GM18873 (cell line): ENCODE measurements around the gene FBXW12.
"Not testable (repeated sequence)": the region's sequence is repeated elsewhere in the genome, so short reads cannot be mapped to it uniquely, and the experiment has no call there.

Experiments used
- ATAC-seq: cut with Tn5 transposase; IDR thresholded peaks from one replicate; pipeline ENCODE4 v1.9.1; 2021; ENCODE audit warnings: mild to moderate bottlenecking, moderate library complexity, moderate number of reproducible peaks; ENCODE audit not compliant: unreplicated experiment, low FRiP score

The FBXW12 gene

GRCh38 chr3:48371651-48372376 lies at the start of gene FBXW12:
TSS of gene FBXW12 (plus strand) at chr3:48372219. CDS start at chr3:48372768, 549 bp downstream.
- no peak for ATAC-seq

GRCh38 chr3:48331706-48332435 lies 40.1 kb upstream of the FBXW12 start:
- ATAC-seq = not testable (repeated sequence)

GRCh38 chr3:48333346-48334245 lies 38.4 kb upstream of the FBXW12 start, which contains the start of gene SPINK8:
TSS of gene SPINK8 (minus strand) at chr3:48333661. CDS start at chr3:48328341, 5,320 bp downstream.
- not testable (repeated sequence) for ATAC-seq

- ATAC-seq = no peak
Observed at GRCh38 chr3:48334605-48335004, 37.4 kb upstream of the FBXW12 start.

GRCh38 chr3:48335286-48335685 lies 36.7 kb upstream of the FBXW12 start:
- not testable (repeated sequence) for ATAC-seq

- ATAC-seq = not testable (repeated sequence)
Observed at GRCh38 chr3:48337536-48337935, 34.5 kb upstream of the FBXW12 start.

- ATAC-seq = no peak
Observed at GRCh38 chr3:48338635-48339034, 33.4 kb upstream of the FBXW12 start.

GRCh38 chr3:48343432-48343831 lies 28.6 kb upstream of the FBXW12 start:
- ATAC-seq = no peak

GRCh38 chr3:48344867-48345507 lies 27.0 kb upstream of the FBXW12 start:
- no peak for ATAC-seq

GRCh38 chr3:48345946-48346572 lies 26.0 kb upstream of the FBXW12 start:
- ATAC-seq = no peak

- no peak for ATAC-seq
Observed at GRCh38 chr3:48347500-48347899, 24.5 kb upstream of the FBXW12 start.

GRCh38 chr3:48352546-48352945 lies 19.5 kb upstream of the FBXW12 start:
- no peak for ATAC-seq

- ATAC-seq = no peak
Observed at GRCh38 chr3:48353987-48354386, 18.0 kb upstream of the FBXW12 start.

- ATAC-seq = no peak
Observed at GRCh38 chr3:48356419-48356818, 15.6 kb upstream of the FBXW12 start.

GRCh38 chr3:48361928-48362327 lies 10.1 kb upstream of the FBXW12 start:
- ATAC-seq = no peak

- no peak for ATAC-seq
Observed at GRCh38 chr3:48364840-48365239, 7.2 kb upstream of the FBXW12 start.

- no peak for ATAC-seq
Observed at GRCh38 chr3:48367201-48367600, 4.8 kb upstream of the FBXW12 start.

GRCh38 chr3:48369693-48370332 lies 2.2 kb upstream of the FBXW12 start:
- ATAC-seq = no peak

- ATAC-seq = no peak
Observed at GRCh38 chr3:48370333-48370713, 1.7 kb upstream of the FBXW12 start.
